Activated naive CD4-positive, alpha-beta T cell treated with anti-CD3 and anti-CD28 coated beads for 36 hours (primary cell): Measurements from ENCODE around the gene EVA1B. TPM values are rescaled to one million over a fixed set of nuclear protein-coding genes. Genes with fewer than 3 reads are reported as not detected.

Experiments
- CTCF ChIA-PET: fragments of 350-600 bp; sonication (Branson Sonifier 250); formaldehyde crosslinking; loops from one replicate; lab custom pipeline; 2021; ENCODE audit warnings: antibody characterized with exemption; lab: Charles Lee
- DNase-seq: peaks from one replicate; pipeline ENCODE4 v3.0.0-alpha.2; 2020
- H3K27ac Mint-ChIP-seq: one replicate; pipeline ENCODE4 v1.8.0; 2021; ENCODE audit warnings: mild to moderate bottlenecking, mixed read lengths
- H3K27me3 Mint-ChIP-seq: one replicate; pipeline ENCODE4 v1.8.0; 2021; ENCODE audit warnings: low read depth, mixed read lengths
- H3K36me3 Mint-ChIP-seq: one replicate; pipeline ENCODE4 v1.8.0; 2021; ENCODE audit warnings: low read depth, mixed read lengths
- H3K4me1 Mint-ChIP-seq: one replicate; pipeline ENCODE4 v1.8.0; 2021; ENCODE audit warnings: low read depth, mixed read lengths
- H3K4me3 Mint-ChIP-seq: one replicate; pipeline ENCODE4 v1.8.0; 2021; ENCODE audit warnings: mild to moderate bottlenecking, moderate library complexity, mixed read lengths
- H3K9me3 Mint-ChIP-seq: one replicate; pipeline ENCODE4 v1.8.0; 2021; ENCODE audit warnings: mixed read lengths
- intact Hi-C: fragments of 100-400 bp; cut with micrococcal nuclease; formaldehyde crosslinking; loops from one replicate; pipeline ENCODE4 v1.15.1; 2023
- total RNA-seq, 2 experiments: library from RNA; stranded (reverse); gene quantifications; one replicate each; pipeline ENCODE4 v1.2.3, GENCODE V29; 2021

The EVA1B gene
- total RNA-seq, 2 experiments from 2014 or later, result 1.9 to 2.1 TPM

DNA sequence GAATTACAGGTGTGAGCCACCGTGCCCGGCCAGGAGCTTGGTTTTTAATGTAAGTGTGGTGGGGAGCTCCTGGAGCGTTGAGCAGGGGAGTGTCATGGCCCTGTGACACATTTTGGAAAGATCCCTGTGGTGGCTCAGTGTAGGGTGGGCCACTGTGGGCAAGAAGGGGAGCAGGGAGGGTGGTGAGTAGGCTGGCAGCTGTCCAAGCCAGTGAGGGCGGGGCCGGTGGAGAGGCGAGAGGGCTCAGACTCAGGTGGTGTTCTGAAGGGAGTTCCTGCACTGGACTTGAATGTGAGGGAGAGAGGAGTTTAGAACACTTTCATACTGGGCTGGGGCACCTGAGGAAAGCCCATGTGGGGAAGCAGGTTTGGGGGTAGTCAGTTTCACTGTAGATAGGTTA, 3.1 kb upstream of the EVA1B start:
- intact Hi-C loops, result no loop called here
- H3K36me3 Mint-ChIP-seq, result no peaks in the 10 kb centered on the region
- peaks cover 12% of the 10 kb centered on the region for H3K4me1 Mint-ChIP-seq
- CTCF ChIA-PET, result interaction anchor here (0.9 kb wide), 1 partner anchor 16 kb away, joined by 3 read pairs; no protein-coding TSS in a partner anchor
- H3K27ac Mint-ChIP-seq, result no peak overlapping the region
- peaks cover 5% of the 10 kb centered on the region for H3K27me3 Mint-ChIP-seq
- H3K4me3 Mint-ChIP-seq, result no peak overlapping the region
- no peak for DNase-seq
- H3K9me3 Mint-ChIP-seq, result no peaks in the 10 kb centered on the region

DNA sequence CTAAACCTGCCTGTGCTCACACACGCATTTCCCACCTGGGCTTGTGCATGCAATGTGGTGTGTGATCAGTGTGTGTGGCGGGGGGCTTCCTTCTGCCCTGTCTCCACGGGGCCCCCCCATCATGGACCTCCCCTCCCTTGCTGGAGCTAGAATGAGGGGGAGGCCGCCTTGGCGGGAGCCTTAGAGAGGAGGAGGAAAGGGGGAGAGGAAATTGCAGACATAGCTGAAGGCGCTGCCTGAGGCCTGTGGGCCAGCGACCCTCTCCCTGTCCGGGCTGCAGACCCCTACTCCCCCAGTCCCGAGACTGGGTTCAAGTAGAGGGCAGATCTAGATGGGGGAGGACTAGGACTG, 883 bp upstream of the EVA1B start:
- Mint-ChIP-seq H3K9me3 (no peaks in the 10 kb centered on the region), H3K27me3 (peaks cover 5% of the 10 kb centered on the region), H3K4me3 (peak overlapping the region; percentile 68), H3K4me1 (peaks cover 16% of the 10 kb centered on the region), H3K36me3 (no peaks in the 10 kb centered on the region), H3K27ac (no peak overlapping the region)
- intact Hi-C loops, result no loop called here
- DNase-seq, result no peak
- CTCF ChIA-PET, result interaction anchor here (0.6 to 1.2 kb wide), 3 partner anchors 17 to 99 kb away, joined by 3 to 4 read pairs (median 3); no protein-coding TSS in a partner anchor

DNA sequence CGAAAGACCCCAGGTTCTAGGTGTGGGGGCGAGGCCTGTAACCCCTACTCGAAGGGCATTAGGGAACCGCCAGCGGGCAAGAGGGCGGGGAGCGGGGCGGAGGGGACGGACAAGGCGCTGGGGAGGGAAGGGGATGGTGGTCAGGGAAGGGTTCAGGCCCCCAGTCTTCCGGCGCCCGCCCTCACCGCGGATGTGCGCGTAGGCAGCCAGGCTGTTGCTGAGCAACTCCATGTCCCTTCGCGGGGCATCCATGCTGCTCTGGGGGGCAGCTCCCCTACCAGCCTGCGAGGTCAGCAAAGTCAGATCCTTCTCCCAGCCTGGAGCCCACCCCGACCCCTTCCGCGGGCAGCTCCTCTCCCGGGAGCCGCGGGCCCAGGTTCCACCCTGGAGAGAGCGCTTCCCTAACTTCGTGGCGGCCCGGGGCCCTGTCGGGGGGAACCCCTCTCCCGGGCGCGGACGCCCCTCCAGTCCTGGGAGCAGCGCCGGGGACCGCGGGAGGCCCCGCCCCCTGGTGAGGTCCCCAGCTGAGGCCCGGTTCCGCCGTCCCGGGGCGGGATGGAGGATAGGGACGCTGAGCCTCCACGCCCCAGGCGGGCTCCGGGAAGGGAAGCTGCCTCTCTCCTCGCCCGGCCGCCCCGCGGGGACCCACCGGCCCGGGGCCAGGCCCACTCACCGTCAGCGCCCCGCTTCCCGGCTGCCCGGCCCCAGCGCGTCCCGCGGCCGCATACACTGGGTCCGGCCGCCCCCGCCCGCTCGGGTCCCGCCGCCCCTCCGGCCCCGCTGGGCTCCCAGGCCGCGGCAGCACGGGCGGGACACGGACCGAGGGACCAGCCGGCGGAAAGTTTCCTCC, 434 bp downstream of the EVA1B start:
- intact Hi-C loops, result loop anchor here (1.0 to 2.0 kb wide), 2 partner anchors 16 to 46 kb away; partner anchors contain the start of gene SH3D21
- Mint-ChIP-seq H3K9me3 (no peaks in the 10 kb centered on the region), H3K36me3 (no peaks in the 10 kb centered on the region), H3K27ac (no peak overlapping the region), H3K4me1 (peaks cover 16% of the 10 kb centered on the region), H3K4me3 (peak overlapping the region; percentile 53), H3K27me3 (peaks cover 5% of the 10 kb centered on the region)
- CTCF ChIA-PET, result interaction anchor here (1.2 kb wide), 2 partner anchors 23 to 44 kb away, joined by 4 to 5 read pairs; no protein-coding TSS in a partner anchor
- peak; percentile 46 for DNase-seq

DNA sequence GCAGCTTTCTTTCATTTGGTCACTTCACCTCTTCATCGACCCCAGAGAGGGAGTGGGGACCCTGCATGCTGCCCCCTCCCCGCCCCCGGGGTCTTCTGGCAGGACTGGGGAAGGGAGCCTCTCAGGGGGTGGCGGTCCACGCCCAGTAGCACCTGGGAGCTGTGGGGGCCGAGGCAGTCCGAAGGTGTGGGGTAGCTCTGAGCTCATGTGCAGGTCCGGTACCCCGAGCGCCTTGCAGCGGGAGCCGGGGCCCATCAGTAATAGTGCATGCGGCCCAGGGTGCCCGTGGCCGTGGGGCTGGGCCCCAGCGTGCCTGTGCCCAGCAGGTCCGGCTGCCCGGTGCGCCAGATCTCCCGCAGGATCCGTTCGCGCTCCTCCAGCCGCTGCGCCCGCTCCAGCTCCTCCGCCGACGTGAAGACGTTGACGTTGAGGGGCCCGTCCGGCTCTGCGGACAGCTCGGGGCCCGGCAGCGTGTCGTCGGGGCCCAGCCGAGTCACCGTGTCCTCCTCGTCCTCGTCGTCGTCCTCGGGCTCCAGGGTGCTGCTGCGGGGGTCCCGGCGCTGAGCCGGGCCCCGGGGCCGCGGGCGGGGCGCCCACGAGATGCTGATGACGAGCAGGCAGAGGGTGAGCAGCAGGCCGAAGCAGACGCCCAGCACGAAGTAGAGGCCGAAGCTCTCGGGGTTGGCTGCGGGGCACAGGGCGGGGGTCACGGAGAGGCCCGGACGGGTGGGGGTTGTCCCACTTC, 1.2 kb downstream of the EVA1B start:
- no peaks in the 10 kb centered on the region for H3K36me3 Mint-ChIP-seq
- peaks cover 5% of the 10 kb centered on the region for H3K27me3 Mint-ChIP-seq
- H3K9me3 Mint-ChIP-seq, result no peaks in the 10 kb centered on the region
- H3K4me3 Mint-ChIP-seq, result peak overlapping the region; percentile 53
- DNase-seq, result no peak
- intact Hi-C loops, result loop anchor here (2.0 kb wide), 1 partner anchor 15 kb away; the partner anchor contains the start of gene SH3D21
- CTCF ChIA-PET, result interaction anchor here (0.7 to 1.2 kb wide), 2 partner anchors 22 to 206 kb away, joined by 3 to 5 read pairs; no protein-coding TSS in a partner anchor
- peaks cover 16% of the 10 kb centered on the region for H3K4me1 Mint-ChIP-seq
- no peak overlapping the region for H3K27ac Mint-ChIP-seq

DNA sequence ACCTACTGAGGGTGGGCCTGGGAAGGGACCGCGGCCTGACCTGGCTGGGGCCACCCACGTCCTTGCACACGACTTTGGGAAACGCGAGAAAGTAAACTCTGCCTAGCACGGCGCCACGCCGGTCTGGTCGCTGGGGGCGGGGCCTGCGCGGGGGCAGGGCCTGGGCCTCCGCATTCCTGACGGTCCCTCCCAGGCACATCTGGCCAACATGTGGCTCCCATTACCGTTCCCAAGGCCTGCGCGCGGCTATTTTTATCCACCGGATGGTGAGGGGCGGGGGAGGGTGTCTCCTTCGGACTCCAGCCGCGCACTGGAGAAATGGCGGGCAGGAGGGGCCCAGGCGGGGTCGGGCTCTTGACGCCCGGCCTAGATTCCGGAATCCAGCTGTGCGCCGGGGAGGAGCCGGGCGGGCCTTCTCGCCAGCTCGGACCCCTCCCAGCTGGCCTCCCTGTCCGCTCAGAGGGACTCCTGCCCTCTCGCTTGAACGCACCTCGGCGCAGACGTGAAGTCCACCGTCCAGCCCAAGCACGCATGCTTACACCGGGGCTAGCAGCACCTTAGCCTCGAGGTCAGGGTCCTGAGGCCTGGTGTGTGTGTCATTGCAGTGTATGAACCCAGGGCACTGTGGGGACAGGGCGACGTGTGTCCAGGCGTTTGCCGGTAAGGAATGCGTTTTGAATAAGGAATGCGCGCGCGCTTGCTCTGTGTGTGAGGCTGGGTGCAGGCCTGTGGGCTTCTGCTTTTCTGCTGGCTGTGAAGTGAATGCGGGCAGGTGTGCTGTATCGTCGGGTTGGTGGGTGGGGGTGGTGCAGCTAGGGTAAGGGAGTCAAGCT, 2.1 kb downstream of the EVA1B start:
- Mint-ChIP-seq H3K9me3 (no peaks in the 10 kb centered on the region), H3K4me1 (peaks cover 16% of the 10 kb centered on the region), H3K27me3 (peaks cover 5% of the 10 kb centered on the region), H3K4me3 (peak overlapping the region; percentile 36), H3K36me3 (no peaks in the 10 kb centered on the region), H3K27ac (no peak overlapping the region)
- no peak for DNase-seq
- intact Hi-C loops, result no loop called here
- CTCF ChIA-PET, result no interaction called here

DNA sequence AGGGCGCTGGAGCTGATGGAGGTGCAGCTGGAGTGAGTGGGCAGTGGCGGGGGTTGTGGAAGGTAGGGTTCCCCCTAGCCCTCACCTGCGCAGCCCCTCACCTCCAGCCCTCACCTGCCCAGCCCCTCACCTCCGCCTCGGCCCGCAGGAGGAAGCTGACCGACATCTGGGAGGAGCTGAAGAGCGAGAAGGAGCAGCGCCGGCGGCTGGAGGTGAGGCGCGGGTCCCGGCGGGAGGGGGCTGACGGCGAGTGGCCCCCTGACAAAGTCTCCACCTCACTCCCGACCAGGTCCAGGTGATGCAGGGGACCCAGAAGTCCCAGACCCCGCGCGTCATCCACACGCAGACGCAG, 2.7 kb downstream of the EVA1B start:
- H3K36me3 Mint-ChIP-seq, result no peaks in the 10 kb centered on the region
- peaks cover 16% of the 10 kb centered on the region for H3K4me1 Mint-ChIP-seq
- H3K27me3 Mint-ChIP-seq, result peaks cover 3% of the 10 kb centered on the region
- intact Hi-C loops, result no loop called here
- H3K4me3 Mint-ChIP-seq, result no peak overlapping the region
- DNase-seq, result no peak
- H3K27ac Mint-ChIP-seq, result no peak overlapping the region
- no peaks in the 10 kb centered on the region for H3K9me3 Mint-ChIP-seq
- CTCF ChIA-PET, result interaction anchor here (2.0 kb wide), 1 partner anchor 14 kb away, joined by 6 read pairs; the partner anchor contains the start of gene SH3D21

DNA sequence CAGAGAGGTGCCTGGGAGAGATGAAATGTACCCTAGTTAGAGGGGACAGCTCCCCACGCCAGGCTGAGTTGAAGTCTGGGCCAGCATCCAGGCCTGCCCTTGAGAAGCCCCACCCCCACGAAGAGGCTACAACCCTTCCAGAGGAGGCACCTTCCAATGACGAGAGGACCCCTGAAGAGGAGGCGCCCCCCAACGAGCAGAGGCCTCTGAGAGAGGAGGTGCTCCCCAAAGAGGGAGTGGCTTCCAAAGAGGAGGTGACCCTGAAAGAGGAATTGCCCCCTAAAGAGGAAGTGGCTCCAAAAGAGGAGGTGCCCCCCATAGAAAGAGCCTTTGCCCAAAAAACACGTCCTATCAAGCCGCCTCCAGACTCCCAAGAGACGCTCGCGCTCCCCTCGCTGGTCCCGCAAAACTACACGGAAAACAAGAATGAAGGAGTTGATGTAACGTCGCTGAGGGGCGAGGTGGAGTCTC, 3.1 kb downstream of the EVA1B start:
- H3K27ac Mint-ChIP-seq, result no peak overlapping the region
- intact Hi-C loops, result no loop called here

DNA sequence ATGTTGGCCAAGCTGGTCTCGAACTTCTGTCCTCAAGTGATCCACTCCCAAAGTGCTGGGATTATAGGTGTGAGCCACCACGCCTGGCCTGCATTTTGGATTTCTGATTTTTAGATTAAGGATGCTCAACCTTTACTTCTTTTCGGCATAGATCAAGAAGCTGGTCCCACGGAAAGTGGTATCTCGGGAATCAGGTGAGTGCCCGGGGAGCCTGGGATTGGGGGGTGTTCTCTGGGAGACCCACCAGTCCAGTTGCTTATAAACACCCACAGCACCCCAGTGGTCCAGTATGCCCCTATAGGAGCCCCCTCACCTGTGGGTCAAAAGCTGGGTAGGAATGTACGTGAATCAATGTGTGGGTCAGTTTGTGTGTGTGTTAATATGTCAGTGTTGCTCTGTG, 14.0 kb downstream of the EVA1B start:
- H3K9me3 Mint-ChIP-seq, result no peaks in the 10 kb centered on the region
- intact Hi-C loops, result loop anchor here (5.0 kb wide), 1 partner anchor 222 kb away; the partner anchor contains the start of gene ADPRS
- H3K4me1 Mint-ChIP-seq, result peaks cover 26% of the 10 kb centered on the region
- DNase-seq, result no peak
- peaks cover 3% of the 10 kb centered on the region for H3K36me3 Mint-ChIP-seq
- H3K4me3 Mint-ChIP-seq, result no peak overlapping the region
- CTCF ChIA-PET, result interaction anchor here (1.1 to 1.8 kb wide), 2 partner anchors 9 to 139 kb away, joined by 3 to 7 read pairs; no protein-coding TSS in a partner anchor
- H3K27me3 Mint-ChIP-seq, result no peaks in the 10 kb centered on the region
- no peak overlapping the region for H3K27ac Mint-ChIP-seq

More for the DNA sequence above, 3.1 kb downstream of the EVA1B start:
- H3K4me3 Mint-ChIP-seq, result no peak overlapping the region
- no peak for DNase-seq
- peaks cover 3% of the 10 kb centered on the region for H3K27me3 Mint-ChIP-seq
- peaks cover 16% of the 10 kb centered on the region for H3K4me1 Mint-ChIP-seq
- CTCF ChIA-PET, result interaction anchor here (2.0 kb wide), 1 partner anchor 14 kb away, joined by 6 read pairs; the partner anchor contains the start of gene SH3D21
- no peaks in the 10 kb centered on the region for H3K9me3 Mint-ChIP-seq
- H3K36me3 Mint-ChIP-seq, result no peaks in the 10 kb centered on the region

DNA sequence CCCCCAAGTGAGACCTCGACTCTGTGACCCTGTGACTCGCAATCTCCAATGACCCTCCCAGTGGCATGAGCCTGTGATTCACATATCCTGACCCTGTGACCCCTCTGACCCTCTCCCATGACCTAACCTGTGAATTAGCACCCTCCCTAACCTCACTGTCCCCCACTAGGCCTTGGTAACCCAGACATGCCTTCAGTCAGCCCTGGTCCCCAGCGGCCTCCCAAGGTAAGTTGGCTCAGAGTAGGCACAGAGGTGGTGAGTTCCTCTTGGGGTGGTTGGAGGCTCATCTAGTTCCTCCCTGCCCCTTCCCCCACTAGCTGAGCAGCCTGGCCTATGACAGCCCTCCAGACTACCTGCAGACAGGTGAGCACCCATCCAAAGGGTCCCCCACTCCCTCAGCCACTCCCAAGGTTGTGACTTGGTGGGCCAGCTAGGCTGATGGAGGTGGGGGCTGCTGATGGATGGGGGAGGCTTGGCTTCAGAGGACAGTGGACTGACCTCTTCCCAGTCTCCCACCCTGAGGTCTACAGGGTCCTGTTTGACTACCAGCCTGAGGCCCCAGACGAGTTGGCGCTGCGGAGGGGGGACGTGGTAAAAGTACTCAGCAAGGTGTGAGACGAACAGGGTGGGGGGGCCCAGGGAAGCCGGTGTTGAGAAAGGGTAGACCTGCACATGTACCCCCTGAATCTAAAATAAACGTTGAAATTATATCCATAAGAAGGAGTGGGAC, 15.7 kb downstream of the EVA1B start:
- H3K4me1 Mint-ChIP-seq, result peaks cover 40% of the 10 kb centered on the region
- no peak overlapping the region for H3K27ac Mint-ChIP-seq
- H3K36me3 Mint-ChIP-seq, result peaks cover 10% of the 10 kb centered on the region
- intact Hi-C loops, result loop anchor here (1.0 to 5.0 kb wide), 4 partner anchors 15 to 220 kb away; partner anchors contain the start of genes ADPRS, EVA1B and TRAPPC3
- H3K4me3 Mint-ChIP-seq, result peak overlapping the region; percentile 96
- DNase-seq, result no peak
- H3K27me3 Mint-ChIP-seq, result no peaks in the 10 kb centered on the region
- CTCF ChIA-PET, result interaction anchor here (1.3 to 1.6 kb wide), 3 partner anchors 16 to 158 kb away, joined by 3 to 6 read pairs (median 3); partner anchors contain the start of genes THRAP3 and TRAPPC3
- no peaks in the 10 kb centered on the region for H3K9me3 Mint-ChIP-seq

DNA sequence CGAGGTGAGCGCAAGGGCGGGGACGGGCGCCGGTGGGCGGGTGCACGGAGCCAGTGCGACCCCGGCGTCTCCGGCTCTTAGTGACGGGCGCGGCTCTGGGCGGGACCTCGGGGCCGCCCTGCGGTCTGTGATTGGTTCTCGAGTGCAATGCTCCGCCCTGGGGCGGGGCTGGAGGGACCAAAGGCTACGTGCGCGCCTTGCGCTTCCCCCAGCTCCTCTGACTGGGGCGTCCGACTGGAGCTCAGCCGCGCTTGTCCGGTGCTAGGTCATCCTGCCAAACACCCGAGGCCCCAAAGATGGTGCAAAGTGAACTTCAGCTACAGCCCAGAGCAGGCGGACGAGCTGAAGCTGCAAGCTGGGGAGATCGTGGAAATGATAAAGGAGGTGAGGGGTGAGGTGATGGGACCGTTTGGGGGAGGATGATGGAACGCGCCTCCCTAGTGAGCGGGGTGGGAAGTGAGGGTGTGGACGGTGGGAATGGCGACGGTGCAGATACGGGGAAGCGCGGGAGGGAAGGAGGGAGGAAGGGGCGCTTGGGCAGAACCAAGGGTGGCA, 16.5 kb downstream of the EVA1B start:
- intact Hi-C loops, result loop anchor here (1.0 to 5.0 kb wide), 4 partner anchors 16 to 220 kb away; partner anchors contain the start of genes ADPRS, EVA1B and TRAPPC3
- H3K9me3 Mint-ChIP-seq, result no peaks in the 10 kb centered on the region
- peaks cover 10% of the 10 kb centered on the region for H3K36me3 Mint-ChIP-seq
- H3K4me1 Mint-ChIP-seq, result peaks cover 48% of the 10 kb centered on the region
- H3K27me3 Mint-ChIP-seq, result no peaks in the 10 kb centered on the region
- H3K27ac Mint-ChIP-seq, result no peak overlapping the region
- peak; percentile 89 for DNase-seq
- H3K4me3 Mint-ChIP-seq, result peak overlapping the region; percentile 96
- CTCF ChIA-PET, result interaction anchor here (0.6 to 1.6 kb wide), 7 partner anchors 9 to 157 kb away, joined by 3 to 6 read pairs (median 3); partner anchors contain the start of genes THRAP3 and TRAPPC3
